HG03280 (cell line): Measurements from ENCODE around the gene MAML3.

ENCODE experiments used
- ATAC-seq: cut with Tn5 transposase; IDR thresholded peaks from one replicate; pipeline ENCODE4 v1.9.1; 2021; ENCODE audit warnings: mild to moderate bottlenecking, moderate library complexity; ENCODE audit not compliant: unreplicated experiment

Gene MAML3

GRCh38 chr4:139823746-139824145 lies 330.2 kb downstream of the MAML3 start:
- ATAC-seq: no peak

- no peak for ATAC-seq
These were observed 330.6 kb downstream of the MAML3 start for GRCh38 chr4:139823345-139823744.

DNA sequence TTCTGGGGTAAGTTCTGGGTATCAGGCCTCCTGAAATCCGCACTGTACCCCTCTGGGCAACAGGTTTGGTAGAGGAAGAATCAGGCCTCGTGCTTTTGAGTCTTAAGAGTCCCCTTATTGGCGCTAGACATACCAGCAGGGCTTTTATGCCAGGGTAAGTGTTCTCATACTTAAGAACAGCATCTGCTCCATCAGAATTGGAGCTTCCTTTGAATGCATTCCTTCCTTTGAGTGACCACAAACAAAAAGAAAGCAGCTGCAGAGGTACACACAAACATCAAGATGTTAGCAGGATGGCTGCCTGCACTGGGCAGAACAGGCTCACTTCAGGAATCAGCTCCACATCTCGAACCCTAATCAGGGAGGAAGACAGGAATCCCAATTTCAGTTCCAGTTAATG lies 331.6 kb downstream of the MAML3 start:
- ATAC-seq: no peak

- no peak for ATAC-seq
These were observed 334.9 kb downstream of the MAML3 start for GRCh38 chr4:139819082-139819481.

GRCh38 chr4:139817657-139818452 lies 336.1 kb downstream of the MAML3 start:
- no peak for ATAC-seq

DNA sequence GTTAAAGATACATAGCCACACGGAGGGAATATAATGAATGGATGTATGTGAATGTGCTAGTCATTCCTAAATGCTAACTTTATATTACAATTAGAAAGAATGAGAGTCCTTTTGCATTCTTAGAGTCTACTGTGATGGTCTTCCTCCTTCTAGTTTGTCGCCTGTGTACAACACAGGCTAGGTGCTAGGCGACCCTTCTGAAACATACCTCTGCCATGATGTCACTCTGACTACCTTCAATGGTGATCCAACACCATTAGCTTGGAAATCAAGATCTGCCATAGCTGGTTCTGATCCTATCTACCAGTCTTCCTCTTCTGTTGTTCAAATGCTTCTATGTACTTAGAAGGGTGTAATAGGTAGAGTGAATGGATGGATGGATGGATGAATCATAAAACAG lies 337.1 kb downstream of the MAML3 start:
- ATAC-seq: no peak

DNA sequence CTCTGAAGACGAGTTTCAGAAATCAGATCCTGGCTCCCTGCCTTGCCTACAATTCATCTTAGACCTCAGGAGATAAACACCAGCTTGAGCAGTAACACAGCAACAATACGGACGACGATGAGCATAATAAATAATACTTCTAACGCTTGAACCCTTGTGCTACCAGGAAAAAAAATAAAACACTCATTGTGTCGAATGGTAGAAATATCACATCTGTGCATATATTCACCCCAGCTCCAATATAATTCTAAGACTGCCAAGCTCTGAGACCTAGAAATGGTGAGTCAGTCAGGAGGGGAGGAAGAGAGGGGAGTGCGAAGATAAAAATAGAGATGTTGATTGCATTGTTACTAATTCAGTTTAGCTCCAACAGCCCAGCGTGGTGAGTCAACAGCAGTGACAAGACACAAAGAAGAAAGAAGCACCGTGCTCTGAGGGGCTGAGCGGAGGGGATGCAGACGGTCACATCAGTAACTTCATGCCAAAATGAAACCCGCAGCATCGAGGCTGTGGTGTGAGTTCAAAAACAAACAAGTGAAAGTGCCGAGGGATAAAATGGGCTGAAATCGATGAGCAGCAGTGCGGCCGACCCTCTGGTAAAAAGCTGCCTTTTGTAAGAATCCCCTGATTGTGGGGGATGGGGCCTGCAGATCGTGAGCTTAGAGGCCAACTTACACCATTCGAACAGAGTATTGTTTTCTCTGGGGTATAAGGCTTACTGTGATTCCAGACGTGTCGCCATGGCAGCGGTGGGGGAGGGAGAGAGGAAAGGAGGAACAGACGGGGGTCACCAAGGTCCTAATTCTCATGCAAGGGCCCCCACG lies 338.0 kb downstream of the MAML3 start:
- ATAC-seq: no peak

GRCh38 chr4:139814323-139815015 lies 339.5 kb downstream of the MAML3 start:
- no peak for ATAC-seq

GRCh38 chr4:139813881-139814280 lies 340.1 kb downstream of the MAML3 start:
- ATAC-seq: no peak

GRCh38 chr4:139810710-139811109 lies 343.3 kb downstream of the MAML3 start:
- ATAC-seq: no peak

DNA sequence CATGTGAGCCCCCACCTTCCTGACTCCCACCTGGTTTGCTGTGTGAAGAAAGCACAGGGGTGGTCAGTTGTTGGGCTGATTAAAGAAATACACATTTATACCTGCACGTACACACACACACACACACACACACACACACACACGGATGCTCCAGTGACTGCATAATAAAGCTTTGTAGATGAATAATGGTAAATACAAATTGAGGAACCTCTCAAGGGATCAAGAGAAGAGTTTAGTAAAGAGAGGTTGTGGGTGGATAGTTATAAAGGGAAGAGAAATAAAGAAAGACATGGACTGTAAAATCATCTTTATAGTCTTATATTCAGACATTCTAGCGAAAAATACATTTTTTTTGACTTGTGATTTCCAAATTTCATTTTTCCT lies 344.2 kb downstream of the MAML3 start:
- ATAC-seq: no peak

GRCh38 chr4:139808808-139809756 lies 344.9 kb downstream of the MAML3 start:
- ATAC-seq: no peak

- no peak for ATAC-seq
These were observed 345.6 kb downstream of the MAML3 start for GRCh38 chr4:139808381-139808807.

GRCh38 chr4:139807483-139807882 lies 346.5 kb downstream of the MAML3 start:
- no peak for ATAC-seq

- ATAC-seq: no peak
These were observed 347.1 kb downstream of the MAML3 start for GRCh38 chr4:139806929-139807328.

- ATAC-seq: no peak
These were observed 351.1 kb downstream of the MAML3 start for GRCh38 chr4:139802931-139803330.

DNA sequence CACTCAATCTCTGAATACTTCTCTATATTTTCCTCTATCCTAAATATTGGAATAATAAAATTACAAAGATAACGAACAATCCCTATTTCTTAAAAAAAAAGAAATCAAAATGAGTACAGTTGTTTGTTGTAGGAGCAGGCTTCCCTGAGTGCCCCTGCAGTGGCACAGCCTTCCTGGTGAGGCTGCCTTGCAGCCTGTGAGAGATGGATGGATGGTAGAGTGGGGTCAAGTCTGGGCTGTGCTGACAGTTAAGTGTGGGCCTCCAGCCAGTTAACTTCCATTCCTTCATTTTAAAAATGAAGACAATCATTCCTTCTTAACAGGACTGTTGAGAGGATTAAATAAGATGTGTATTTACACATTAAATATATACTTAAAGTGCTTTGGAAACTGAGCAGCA lies 351.5 kb downstream of the MAML3 start:
- ATAC-seq: no peak

DNA sequence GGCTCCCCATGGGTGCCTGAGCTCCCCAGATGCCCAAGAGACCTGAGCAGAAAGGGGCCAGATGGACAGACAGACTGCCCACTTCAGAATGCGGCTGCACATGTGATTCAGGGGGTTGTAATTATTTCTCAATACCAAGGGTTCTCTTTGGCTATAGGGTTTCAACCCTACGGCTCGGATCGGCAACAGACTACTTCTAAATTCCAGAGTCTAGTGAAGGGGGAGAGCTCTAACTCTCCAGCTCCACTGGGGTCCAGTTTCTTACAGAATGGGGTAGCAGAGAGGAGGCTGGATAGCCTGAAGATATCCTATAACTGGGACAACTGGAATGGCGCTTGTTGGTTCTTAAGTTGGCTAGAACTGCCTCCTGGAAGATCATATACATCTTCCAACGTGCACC lies 352.1 kb downstream of the MAML3 start:
- ATAC-seq: no peak

DNA sequence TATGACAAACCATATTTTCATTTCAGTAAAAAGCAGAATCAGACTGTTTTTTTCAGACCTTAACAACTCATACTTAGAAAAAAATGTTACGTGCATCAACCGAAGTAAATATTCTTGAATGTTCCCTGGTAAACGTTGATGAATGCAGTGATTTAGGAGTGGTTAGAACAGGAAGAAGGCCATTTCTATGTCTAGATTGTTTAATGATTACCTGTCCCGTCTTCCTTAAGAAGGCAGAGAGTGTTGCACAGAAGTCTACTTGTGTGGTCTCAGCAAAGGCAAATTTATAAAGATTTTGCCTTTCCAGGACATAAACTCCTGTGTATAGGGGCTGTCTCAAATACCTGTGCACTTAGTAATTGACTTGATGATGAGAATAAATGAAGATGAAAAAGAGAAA lies 353.9 kb downstream of the MAML3 start:
- no peak for ATAC-seq

DNA sequence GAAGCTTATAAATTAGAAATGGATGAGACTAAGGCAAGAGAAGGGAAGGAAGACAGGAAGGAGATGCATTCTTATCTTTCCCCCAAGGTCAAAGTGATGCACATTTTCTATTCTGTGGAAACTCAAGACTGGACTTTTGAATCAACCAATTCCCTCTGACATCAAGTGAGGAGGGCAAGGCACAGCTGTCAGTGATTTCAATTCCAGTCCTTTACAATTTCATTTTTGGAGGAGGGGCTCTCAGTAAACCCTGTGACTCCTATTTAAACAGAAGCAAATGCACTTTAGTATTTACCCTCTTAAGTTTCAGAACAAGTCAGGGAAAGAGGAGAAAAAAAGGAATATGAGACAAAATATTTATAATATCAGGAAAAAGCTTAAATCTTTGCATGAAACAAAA lies 354.4 kb downstream of the MAML3 start:
- no peak for ATAC-seq
